ENCODE results near the gene LMNTD1.
A peak's percentile ranks its signal among the peaks of the same experiment; 100 is the strongest.

The LMNTD1 gene

DNA sequence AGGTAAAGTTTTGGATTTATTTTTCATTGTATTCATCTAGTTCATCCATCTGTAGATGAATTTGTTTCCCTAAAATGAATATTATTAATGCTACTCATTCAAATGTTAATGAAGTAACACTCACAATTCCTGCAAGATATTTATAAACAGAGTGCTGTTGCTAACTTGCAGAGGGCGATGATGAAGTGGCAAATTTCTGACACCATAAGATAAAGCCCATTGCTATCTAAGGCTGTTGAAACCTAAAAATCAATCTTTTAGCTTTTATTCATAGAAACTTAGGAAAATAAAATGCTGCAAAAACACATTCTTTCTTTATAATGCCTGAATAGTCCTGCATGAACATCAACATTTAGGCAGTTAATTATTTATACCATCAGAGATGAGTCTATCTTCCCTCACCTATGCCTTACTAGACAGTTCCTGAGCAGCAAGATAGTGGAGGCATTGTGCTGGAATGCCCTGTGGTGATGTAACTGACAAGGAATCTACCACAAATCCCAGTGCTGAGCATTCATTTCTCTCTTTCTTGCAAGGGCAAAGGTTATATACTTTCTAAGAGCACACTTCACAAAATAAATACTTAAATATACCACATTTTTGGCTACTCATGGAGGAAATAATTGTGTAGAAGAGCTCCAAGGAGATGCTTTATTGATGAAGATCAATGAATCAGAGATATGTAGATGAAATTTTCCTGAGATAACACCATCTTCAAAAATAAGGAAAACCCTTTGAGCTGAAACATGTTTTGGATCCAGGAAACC lies 57.6 kb downstream of the LMNTD1 start:
- no peak overlapping the region for H3K27ac ChIP-seq
- H3K4me3 ChIP-seq: no peak overlapping the region

DNA sequence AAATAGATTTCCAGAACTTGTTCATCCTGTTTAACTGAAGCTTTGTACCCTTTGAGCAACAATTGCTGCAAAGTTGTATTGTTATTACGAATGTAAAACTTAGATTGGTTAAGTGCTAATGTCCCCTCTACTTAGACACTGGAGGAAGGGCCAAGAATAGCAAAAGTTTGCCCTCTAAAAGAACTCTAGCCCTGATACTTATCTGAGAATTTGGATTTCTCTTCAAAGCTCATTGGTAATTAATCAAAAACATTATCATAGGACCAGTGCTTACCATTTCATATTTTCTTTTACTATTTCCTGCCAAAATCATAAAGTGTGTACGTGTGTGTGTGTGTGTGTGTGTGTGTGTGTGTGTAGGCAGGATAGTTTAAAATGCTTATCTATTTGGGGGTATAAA lies 58.2 kb downstream of the LMNTD1 start:
- no peak overlapping the region for H3K4me3 ChIP-seq
- H3K27ac ChIP-seq: no peak overlapping the region

DNA sequence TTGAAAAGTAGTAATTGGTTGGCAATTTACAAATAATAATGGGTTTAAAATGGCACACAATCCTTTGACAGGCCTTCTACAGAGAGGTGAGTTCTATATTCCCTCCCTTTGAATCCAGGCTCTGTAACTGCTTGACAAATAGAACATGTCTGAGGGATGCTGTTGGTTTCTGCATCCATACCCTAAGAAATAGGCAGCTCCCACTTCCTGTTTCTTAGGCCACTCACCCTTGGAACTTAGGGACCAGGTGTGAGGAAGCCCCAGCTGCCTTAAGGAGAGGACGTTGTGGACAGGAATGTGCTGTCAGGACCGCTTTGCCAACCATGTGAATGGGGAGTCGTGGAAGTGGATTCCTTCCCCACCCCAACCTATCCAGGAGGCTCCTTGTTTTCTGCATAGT lies 59.4 kb downstream of the LMNTD1 start:
- Histone ChIP-seq H3K27ac (no peak overlapping the region), H3K4me3 (no peak overlapping the region)

DNA sequence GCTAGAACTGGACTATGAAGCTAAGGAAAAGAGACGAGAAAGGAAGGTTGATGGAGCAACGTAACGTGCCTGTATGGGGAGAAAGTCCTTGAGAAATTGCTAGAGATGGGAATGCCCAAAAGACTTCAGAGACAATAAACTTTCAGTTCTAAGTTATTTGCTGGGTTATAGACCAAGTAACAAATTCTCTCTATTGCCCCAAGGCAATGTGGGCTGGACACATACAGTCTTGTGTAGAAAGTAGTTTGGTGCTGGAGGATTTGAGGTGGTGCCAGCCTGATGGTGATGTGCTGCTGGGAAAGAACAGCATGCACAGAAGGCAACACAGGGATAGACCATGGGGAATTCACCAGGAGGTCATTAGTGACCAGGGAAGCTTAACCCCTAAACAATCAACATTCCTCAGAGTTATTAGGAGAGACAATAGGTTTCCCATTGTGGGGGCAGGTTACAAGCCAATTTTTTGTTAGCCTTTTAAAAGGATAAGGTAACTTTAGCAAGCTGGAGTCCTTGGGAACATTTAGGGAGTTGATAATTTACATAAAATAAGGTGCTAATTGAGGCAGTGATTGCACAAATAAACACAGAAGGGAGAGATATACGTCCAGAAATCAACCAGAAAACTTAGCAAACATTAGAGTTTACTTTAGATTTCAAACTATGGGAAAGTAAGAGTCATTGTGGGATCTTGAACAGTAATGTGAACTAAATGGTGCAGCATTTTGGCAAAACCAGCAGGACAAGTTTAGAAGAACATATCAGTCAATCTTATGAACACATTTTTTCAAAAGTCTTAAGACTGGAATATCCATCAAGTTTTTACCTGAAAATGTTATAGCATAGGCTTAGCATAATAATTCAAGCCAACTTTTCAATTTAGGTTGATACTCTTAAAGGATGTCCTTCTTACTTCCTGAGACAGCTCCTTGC lies 61.4 kb downstream of the LMNTD1 start:
- Histone ChIP-seq H3K4me3 (no peak overlapping the region), H3K27ac (no peak overlapping the region)

DNA sequence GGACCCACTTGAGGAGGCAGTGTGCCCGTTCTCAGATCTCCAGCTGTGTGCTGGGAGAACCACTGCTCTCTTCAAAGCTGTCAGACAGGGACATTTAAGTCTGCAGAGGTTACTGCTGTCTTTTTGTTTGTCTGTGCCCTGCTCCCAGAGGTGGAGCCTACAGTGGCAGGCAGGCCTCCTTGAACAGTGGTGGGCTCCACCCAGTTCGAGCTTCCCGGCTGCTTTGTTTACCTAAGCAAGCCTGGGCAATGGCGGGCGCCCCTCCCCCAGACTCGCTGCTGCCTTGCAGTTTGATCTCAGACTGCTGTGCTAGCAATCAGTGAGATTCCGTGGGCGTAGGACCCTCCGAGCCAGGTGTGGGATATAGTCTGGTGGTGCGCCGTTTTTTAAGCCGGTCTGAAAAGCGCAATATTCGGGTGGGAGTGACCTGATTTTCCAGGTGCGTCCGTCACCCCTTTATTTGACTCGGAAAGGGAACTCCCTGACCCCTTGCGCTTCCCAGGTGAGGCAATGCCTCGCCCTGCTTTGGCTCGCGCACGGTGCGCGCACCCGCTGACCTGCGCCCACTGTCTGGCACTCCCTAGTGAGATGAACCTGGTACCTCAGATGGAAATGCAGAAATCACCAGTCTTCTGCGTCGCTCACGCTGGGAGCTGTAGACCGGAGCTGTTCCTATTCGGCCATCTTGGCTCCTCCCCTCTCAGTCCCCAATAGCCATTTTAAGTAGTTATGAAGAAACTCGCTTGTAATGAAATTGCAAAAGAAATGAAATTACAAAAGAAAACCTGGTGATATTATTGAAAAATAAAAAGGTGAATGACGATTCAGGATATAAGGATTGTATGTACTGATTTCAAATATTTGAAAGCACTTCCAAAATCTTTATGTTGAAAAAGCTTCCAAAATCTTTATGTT lies 63.9 kb downstream of the LMNTD1 start:
- Histone ChIP-seq H3K4me3 (peak overlapping the region in 3 of 7 experiments; percentile 4 to 32 (median 13)), H3K27ac (peak overlapping the region in 4 of 21 experiments; percentile 9 to 58 (median 26))

- Histone ChIP-seq H3K4me3 (no peak overlapping the region), H3K27ac (no peak overlapping the region)
These were observed 70.5 kb downstream of the LMNTD1 start for GRCh38 chr12:25482625-25483024.

- H3K4me3 ChIP-seq: no peak overlapping the region
- H3K27ac ChIP-seq: no peak overlapping the region
These were observed 72.9 kb downstream of the LMNTD1 start for GRCh38 chr12:25480145-25480544.

GRCh38 chr12:25477217-25477616 lies 75.9 kb downstream of the LMNTD1 start:
- H3K4me3 ChIP-seq: no peak overlapping the region
- no peak overlapping the region for H3K27ac ChIP-seq

DNA sequence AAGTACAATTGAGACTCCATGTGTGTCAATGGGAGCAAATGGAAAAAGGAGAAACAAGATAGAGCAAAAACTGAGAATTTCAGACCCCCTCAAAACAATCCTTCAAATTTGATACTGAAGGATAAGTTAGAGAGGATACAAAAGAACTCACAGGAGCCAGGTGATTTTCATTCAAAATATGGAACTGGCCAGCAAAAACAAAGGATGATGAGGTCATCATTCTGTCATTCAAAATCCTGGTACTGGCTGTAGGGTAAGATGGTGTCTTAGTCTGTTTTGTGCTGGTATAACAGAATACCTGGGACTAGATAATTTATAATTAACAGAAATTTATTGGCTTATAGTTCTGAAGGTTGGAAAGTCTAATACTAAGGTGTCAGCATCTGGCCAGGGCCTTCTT lies 80.6 kb downstream of the LMNTD1 start:
- H3K27ac ChIP-seq: no peak overlapping the region
- no peak overlapping the region for H3K4me3 ChIP-seq

DNA sequence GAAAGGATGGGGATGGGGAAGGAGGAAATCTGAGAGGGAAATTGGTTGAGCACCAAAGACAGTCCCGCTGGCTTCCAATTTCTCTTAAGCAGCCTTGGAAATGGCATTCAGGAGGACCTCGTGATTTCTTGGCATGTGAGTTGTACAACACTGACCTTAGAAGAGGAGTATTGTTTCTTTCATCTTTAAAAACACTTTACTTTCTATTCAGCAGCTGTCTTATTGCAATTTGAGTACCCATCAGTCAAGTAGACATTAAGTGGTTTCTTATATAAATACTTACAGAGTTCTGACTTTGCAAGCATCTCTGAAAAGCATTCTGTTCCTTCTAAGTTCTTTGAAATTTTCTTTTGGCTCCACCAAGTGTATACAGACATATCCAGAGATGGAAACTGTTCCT lies 83.2 kb downstream of the LMNTD1 start:
- no peak overlapping the region for H3K4me3 ChIP-seq
- H3K27ac ChIP-seq: no peak overlapping the region

- Histone ChIP-seq H3K27ac (no peak overlapping the region), H3K4me3 (no peak overlapping the region)
These were observed 83.7 kb downstream of the LMNTD1 start for GRCh38 chr12:25469368-25469767.

- H3K27ac ChIP-seq: no peak overlapping the region
- no peak overlapping the region for H3K4me3 ChIP-seq
These were observed 89.6 kb downstream of the LMNTD1 start for GRCh38 chr12:25463521-25463920.

DNA sequence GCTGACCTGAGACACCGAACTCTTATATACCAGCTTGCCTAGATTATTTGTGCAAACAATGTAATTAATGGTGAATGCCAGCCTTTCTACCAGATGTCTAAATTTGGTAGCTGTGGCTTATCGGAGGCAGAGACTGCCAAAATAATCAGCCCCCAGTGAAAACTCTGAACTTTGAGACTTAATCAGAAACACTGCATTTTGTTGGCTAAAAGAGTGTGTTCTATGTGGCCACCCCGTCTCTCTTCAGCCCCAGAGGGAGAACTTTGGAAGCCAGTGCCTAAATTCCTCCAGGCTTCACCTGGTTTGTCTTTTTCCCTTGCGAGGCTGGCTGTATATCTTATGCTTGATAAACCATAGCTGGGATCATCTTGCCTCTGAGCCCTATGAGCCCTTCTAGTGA lies 90.1 kb downstream of the LMNTD1 start:
- H3K27ac ChIP-seq: no peak overlapping the region
- no peak overlapping the region for H3K4me3 ChIP-seq

DNA sequence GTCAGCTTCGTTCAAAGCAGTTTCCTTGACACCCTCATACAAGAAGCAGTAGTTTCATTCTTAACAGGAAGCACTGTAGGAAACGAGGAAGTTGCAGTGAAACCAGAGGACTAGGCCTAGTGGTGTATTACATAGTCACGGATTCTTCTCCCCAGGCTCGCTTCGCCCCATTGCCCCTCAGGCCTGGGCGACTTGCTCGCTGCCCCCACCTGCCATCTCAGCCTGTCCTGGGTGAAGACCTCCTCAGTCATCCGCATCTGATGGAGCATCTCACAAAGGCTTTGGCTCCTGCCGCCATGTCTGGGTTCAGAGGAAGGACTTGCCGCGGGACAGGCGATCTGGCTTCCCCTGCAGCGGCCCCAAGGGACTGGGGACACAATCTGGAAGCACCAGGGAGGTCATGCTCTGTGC lies 93.5 kb downstream of the LMNTD1 start:
- no peak overlapping the region for H3K4me3 ChIP-seq

GRCh38 chr12:25458047-25458552 lies 95.0 kb downstream of the LMNTD1 start:
- Histone ChIP-seq H3K27ac (peak overlapping the region in 3 of 21 experiments; percentile 2 to 23 (median 21)), H3K4me3 (no peak overlapping the region)

More for the DNA sequence above, 93.5 kb downstream of the LMNTD1 start:
- H3K27ac ChIP-seq: no peak overlapping the region

- Histone ChIP-seq H3K4me3 (no peak overlapping the region), H3K27ac (no peak overlapping the region)
These were observed 96.6 kb downstream of the LMNTD1 start for GRCh38 chr12:25456474-25456873.

DNA sequence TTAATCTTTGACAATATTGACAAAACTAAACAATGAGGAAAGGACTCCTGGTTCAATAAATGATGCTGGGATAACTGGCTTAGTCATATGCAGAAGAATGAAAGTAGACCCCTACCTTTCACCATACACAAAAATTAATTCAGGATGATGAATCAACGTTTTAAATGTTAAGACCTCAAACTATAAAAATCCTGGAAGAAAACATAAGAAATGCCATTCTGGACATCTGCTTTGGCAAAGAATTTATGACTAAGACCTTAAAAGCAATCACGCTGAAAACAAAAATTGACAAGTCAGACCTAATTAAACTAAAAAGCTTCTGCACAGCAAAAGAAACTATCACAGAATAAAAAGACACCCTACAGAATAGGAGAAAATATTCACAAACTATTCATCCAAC lies 97.4 kb downstream of the LMNTD1 start:
- Histone ChIP-seq H3K4me3 (no peak overlapping the region), H3K27ac (no peak overlapping the region)

DNA sequence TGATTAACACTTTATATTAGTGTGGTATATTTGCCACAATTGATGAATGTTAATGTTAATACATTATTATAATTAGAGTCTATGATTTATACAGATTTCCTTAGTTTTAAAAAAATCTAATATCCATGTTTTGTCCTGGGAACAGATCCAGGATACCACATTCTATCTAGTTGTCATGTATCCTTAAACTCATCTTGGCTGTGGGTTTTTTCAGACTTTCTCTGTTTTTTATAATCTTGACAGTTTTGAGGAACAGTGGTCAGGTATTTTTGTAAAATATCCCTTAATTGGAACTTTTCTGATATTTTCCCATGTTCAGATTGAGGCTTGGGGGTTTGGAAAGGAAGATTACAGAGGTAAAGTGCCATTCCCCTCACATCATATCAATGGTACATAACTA lies 104.1 kb downstream of the LMNTD1 start:
- H3K4me3 ChIP-seq: no peak overlapping the region
- no peak overlapping the region for H3K27ac ChIP-seq

DNA sequence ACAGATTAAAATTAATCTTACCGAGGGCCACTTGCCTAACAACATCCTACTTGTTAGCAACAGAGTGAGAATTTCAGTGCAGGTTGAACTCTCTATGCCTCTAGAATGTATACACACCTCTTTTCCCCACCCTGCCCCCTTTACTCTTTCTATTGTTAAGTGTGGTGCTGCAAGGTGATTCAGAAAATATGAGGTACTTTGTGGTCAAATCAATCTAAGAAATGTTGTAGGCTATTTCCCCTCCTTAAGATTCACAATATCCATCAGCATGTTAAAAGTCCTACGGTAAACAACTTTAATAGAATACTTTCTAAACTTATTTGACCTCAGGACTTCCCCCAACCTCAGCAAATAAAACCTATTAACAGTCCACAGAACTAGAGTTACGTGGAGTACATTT lies 106.0 kb downstream of the LMNTD1 start:
- H3K27ac ChIP-seq: no peak overlapping the region
- H3K4me3 ChIP-seq: no peak overlapping the region

DNA sequence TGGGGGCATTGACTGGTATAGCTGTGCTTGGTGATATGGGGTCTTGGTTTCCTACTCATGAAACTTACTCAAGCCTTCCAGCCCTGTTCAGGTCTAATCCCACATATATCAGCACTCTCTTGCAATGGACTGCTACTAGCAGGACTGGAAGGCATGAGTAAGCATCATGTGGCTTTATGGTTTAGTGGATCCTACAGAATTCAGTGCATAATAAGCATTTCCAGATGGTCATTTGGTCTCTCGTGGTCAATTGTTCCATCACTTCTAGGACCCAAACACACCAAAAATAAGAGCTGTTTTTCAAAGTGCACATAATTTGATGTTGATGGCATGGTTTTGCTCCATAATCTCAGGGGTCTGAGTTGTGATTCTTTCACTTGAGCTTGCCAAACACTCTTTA lies 114.4 kb downstream of the LMNTD1 start:
- Histone ChIP-seq H3K4me3 (no peak overlapping the region), H3K27ac (no peak overlapping the region)
